ENCODE results near the gene LRCH4.

DNA sequence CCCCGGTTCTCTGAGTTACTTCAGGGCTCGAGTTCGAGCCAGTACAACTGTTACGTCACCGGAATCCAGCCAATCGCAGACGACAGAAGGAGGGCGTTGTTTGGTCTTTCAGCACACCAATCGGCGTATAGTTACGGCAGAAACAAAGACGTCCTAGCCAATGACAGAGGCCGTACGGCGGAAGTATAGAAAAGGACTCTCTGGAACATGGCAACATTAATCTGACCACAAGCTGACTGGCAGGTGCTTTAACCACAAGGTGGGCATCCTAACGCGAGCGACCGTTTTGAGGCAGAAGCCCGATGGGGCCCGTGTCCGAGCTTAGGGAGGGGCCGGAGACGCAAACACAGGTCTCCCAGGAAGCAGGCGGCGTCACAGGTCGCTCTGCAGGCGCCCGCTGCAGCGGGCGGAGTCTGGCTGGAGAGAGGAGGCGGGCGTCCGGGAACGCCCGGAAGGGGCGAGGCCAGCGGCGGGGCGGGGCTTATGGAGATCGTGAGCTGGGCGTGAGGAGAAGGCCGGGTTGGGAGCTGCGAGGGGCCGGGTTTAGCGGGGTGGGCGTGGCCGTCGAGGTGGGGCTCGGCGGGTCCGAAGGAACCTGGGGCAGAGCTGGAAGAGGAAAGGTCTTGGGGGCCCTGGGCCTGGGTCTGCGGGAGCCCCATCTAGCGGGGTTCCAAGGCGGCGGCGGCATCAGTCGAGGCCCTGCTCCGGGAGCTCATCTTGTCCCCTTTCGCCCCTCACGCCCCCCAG is 26.2 kb upstream of the LRCH4 start, which contains the start of gene MOSPD3:
- TF ChIP-seq POLR2AphosphoS5 (IDR thresholded peaks at IDR 0.05; ENCODE audit: borderline replicate concordance, low read depth, low read length) (no peak; the same call in 1 of the 2 replicates), EZH2 (IDR thresholded peaks at IDR 0.05) (no peak), FOXP2 (optimal IDR thresholded peaks at IDR 0.05; ENCODE audit: control extremely low read depth, extremely low read length, insufficient read depth) (no peak)

Data from SK-N-MC (cell line).